ENCODE results near the gene DCLK1. TPM values are rescaled to one million over a fixed set of nuclear protein-coding genes. Genes with fewer than 3 reads are reported as not detected.

DCLK1 gene
- total RNA-seq, 1 experiment from 2014 or later: not detected

DNA sequence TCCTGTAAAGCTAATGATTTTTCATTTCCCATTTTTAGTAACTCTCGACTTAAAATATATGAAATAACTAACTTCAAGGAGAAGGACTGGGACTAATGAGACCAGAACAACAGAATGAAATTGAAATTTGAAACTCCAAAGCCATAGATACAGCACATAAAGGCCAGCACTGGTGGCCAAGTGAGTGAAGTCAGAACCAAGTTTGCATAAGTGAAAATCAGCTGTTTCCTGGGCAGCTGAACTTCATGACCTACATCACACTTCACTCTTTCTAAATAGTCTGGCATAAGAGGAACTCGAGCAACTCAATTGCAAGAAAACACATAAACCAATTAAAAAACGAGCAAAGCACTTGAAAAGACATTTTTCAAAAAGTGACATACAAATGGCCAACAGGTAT is 84.5 kb downstream of the DCLK1 start:
- Histone ChIP-seq H3K27ac (ENCODE audit: low read length) (no peak overlapping the region), H3K36me3 (ENCODE audit: control insufficient read depth, insufficient read depth, low read length) (no peaks in the 10 kb centered on the region), H3K4me3 (ENCODE audit: low read depth in 2 of 2, low read length in 2 of 2) (no peak overlapping the region), H3K9me3 (ENCODE audit: control insufficient read depth, insufficient read depth, low read depth, low read length) (no peaks in the 10 kb centered on the region), H3K4me1 (ENCODE audit: control insufficient read depth, insufficient read depth, low read length) (no peaks in the 10 kb centered on the region), H3K27me3 (ENCODE audit: control insufficient read depth, insufficient read depth, low read length) (no peaks in the 10 kb centered on the region)
- ChIA-PET CTCF (no interaction called here), POLR2A (no interaction called here)
- intact Hi-C loops (cut with micrococcal nuclease; ENCODE audit: unreplicated experiment): no loop called here
- ATAC-seq (no peak), DNase-seq (ENCODE audit: low read depth, low spot score) (no peak)
- BruUV-seq (replicated peaks): no TSS peak
- TF ChIP-seq SIN3A (IDR thresholded peaks at IDR 0.05; ENCODE audit: borderline replicate concordance, insufficient read depth, low read depth, low read length) (no peak), POLR2AphosphoS5 (IDR thresholded peaks at IDR 0.05; ENCODE audit: low read depth, low read length) (no peak), TCF7L2 (IDR thresholded peaks at IDR 0.05; ENCODE audit: low read depth, low read length) (no peak)
- TF ChIP-seq, protein P1, sequence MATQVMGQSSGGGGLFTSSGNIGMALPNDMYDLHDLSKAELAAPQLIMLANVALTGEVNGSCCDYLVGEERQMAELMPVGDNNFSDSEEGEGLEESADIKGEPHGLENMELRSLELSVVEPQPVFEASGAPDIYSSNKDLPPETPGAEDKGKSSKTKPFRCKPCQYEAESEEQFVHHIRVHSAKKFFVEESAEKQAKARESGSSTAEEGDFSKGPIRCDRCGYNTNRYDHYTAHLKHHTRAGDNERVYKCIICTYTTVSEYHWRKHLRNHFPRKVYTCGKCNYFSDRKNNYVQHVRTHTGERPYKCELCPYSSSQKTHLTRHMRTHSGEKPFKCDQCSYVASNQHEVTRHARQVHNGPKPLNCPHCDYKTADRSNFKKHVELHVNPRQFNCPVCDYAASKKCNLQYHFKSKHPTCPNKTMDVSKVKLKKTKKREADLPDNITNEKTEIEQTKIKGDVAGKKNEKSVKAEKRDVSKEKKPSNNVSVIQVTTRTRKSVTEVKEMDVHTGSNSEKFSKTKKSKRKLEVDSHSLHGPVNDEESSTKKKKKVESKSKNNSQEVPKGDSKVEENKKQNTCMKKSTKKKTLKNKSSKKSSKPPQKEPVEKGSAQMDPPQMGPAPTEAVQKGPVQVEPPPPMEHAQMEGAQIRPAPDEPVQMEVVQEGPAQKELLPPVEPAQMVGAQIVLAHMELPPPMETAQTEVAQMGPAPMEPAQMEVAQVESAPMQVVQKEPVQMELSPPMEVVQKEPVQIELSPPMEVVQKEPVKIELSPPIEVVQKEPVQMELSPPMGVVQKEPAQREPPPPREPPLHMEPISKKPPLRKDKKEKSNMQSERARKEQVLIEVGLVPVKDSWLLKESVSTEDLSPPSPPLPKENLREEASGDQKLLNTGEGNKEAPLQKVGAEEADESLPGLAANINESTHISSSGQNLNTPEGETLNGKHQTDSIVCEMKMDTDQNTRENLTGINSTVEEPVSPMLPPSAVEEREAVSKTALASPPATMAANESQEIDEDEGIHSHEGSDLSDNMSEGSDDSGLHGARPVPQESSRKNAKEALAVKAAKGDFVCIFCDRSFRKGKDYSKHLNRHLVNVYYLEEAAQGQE (IDR thresholded peaks at IDR 0.05; ENCODE audit: insufficient read depth in 1 of 2, low read depth in 2 of 2, low read length in 1 of 2): no peak
- TF ChIP-seq, protein P2, sequence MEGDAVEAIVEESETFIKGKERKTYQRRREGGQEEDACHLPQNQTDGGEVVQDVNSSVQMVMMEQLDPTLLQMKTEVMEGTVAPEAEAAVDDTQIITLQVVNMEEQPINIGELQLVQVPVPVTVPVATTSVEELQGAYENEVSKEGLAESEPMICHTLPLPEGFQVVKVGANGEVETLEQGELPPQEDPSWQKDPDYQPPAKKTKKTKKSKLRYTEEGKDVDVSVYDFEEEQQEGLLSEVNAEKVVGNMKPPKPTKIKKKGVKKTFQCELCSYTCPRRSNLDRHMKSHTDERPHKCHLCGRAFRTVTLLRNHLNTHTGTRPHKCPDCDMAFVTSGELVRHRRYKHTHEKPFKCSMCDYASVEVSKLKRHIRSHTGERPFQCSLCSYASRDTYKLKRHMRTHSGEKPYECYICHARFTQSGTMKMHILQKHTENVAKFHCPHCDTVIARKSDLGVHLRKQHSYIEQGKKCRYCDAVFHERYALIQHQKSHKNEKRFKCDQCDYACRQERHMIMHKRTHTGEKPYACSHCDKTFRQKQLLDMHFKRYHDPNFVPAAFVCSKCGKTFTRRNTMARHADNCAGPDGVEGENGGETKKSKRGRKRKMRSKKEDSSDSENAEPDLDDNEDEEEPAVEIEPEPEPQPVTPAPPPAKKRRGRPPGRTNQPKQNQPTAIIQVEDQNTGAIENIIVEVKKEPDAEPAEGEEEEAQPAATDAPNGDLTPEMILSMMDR (IDR thresholded peaks at IDR 0.05): no peak
- in situ Hi-C loops (cut with HindIII; ENCODE audit: low pct_unique_long_range_greater_than_20kb, low sequenced_read_pairs): no loop called here

DNA sequence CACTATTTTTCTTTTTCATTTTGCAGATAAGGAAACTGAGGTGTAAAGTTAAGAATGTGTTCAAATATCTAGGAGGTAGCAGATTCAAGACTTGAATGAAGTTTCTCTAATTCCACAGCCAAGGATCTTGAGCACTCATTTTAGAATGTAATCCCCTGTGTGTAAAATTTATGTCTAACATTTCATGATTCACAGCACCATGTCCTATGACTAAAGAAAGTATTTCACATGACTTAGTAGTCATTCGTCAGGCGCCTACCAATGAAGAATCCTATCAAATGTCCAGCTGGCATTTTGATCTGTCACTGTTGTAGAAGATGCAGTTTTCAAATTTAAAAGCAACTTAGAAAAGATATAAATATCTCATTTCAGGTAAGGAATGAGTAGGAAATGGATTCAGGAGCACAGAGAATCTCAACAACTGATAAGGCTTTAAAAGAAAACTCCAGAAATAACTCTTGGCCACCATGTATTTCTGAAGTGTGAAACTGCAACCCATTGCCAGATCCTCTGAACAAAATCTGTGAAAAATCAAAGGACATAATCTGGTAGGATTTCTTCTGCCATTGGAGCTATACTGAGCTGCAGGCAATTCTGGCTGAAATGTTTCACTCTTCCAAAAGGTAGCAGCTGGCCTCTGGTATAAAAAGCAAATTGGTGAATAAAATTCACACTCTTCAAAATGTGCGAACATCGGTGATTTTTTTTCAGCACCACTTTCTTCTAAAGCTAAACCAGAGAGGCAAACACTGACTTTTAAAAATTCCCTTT is 92.2 kb downstream of the DCLK1 start:
- in situ Hi-C loops (cut with HindIII; ENCODE audit: low pct_unique_long_range_greater_than_20kb, low sequenced_read_pairs): no loop called here
- no peak overlapping the region for H3K27ac ChIP-seq (ENCODE audit: low read length)
- no peaks in the 10 kb centered on the region for H3K36me3 ChIP-seq (ENCODE audit: control insufficient read depth, insufficient read depth, low read length)
- H3K4me1 ChIP-seq (ENCODE audit: control insufficient read depth, insufficient read depth, low read length): no peaks in the 10 kb centered on the region
- CTCF ChIA-PET: no interaction called here
- intact Hi-C loops (cut with micrococcal nuclease; ENCODE audit: unreplicated experiment): no loop called here
- no peaks in the 10 kb centered on the region for H3K27me3 ChIP-seq (ENCODE audit: control insufficient read depth, insufficient read depth, low read length)
- no peak overlapping the region for H3K4me3 ChIP-seq (ENCODE audit: low read depth in 2 of 2, low read length in 2 of 2)
- BruUV-seq (replicated peaks): no TSS peak
- DNase-seq (ENCODE audit: low read depth, low spot score): no peak
- TF ChIP-seq, protein P1 (IDR thresholded peaks at IDR 0.05; ENCODE audit: insufficient read depth in 1 of 2, low read depth in 2 of 2, low read length in 1 of 2): no peak
- TF ChIP-seq SIN3A (IDR thresholded peaks at IDR 0.05; ENCODE audit: borderline replicate concordance, insufficient read depth, low read depth, low read length) (no peak), TCF7L2 (IDR thresholded peaks at IDR 0.05; ENCODE audit: low read depth, low read length) (no peak), POLR2AphosphoS5 (IDR thresholded peaks at IDR 0.05; ENCODE audit: low read depth, low read length) (no peak)
- TF ChIP-seq, protein P2 (IDR thresholded peaks at IDR 0.05): no peak
- H3K9me3 ChIP-seq (ENCODE audit: control insufficient read depth, insufficient read depth, low read depth, low read length): no peaks in the 10 kb centered on the region
- no peak for ATAC-seq
- POLR2A ChIA-PET: no interaction called here
